B cell (primary cell): ENCODE measurements around the gene SUGCT.

Experiments
- EZH2 ChIP-seq: IDR thresholded peaks from 2 replicates; pipeline ENCODE4 v1.6.1; 2012; ENCODE audit warnings: borderline replicate concordance, low read depth, mild to moderate bottlenecking, moderate library complexity, low read length; ENCODE audit not compliant: insufficient read depth, poor library complexity, severe bottlenecking
- TF ChIP-seq, protein P1 (sequence below): fragments of 200-600 bp; IDR thresholded peaks from one replicate; pipeline ENCODE4 v1.8.0; 2022; ENCODE audit warnings: antibody characterized with exemption, mild to moderate bottlenecking

DNA sequence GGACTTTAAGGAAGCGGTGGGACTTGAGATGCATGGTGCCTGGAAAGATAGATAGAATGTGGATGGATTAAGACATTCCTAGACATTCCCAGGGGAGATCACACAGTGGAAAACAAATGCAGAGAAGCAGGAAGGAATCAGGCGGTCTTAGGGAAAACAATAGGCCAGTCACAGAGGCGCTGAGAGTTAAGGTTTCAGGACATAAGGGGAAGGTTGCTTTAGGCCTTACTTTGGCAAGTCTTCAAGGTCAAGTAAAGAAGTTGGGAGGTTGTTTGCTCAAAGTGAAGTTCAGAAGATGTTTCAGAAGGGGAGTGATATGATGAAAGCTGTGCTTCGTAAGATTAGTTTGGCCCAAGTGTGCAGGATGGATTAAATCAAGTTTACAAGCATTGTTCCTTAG lies 109.4 kb downstream of the SUGCT start:
- no peak for TF ChIP-seq EZH2
- TF ChIP-seq, protein P1, sequence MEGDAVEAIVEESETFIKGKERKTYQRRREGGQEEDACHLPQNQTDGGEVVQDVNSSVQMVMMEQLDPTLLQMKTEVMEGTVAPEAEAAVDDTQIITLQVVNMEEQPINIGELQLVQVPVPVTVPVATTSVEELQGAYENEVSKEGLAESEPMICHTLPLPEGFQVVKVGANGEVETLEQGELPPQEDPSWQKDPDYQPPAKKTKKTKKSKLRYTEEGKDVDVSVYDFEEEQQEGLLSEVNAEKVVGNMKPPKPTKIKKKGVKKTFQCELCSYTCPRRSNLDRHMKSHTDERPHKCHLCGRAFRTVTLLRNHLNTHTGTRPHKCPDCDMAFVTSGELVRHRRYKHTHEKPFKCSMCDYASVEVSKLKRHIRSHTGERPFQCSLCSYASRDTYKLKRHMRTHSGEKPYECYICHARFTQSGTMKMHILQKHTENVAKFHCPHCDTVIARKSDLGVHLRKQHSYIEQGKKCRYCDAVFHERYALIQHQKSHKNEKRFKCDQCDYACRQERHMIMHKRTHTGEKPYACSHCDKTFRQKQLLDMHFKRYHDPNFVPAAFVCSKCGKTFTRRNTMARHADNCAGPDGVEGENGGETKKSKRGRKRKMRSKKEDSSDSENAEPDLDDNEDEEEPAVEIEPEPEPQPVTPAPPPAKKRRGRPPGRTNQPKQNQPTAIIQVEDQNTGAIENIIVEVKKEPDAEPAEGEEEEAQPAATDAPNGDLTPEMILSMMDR: no peak
